CD4-positive, alpha-beta T cell treated with Interleukin-12 subunit alpha and Interleukin-12 subunit beta, for 1 hour (primary cell): ENCODE data around the gene CPLANE2.
"Not testable (repeated sequence)": the region's sequence is repeated elsewhere in the genome, so short reads cannot be mapped to it uniquely, and the experiment has no call there.

ENCODE experiments used
- DNase-seq: peaks from one replicate; pipeline ENCODE4 v3.0.0-alpha.2; 2020

Gene CPLANE2

GRCh38 chr1:16248603-16249516 is 11.9 kb upstream of the CPLANE2 start:
- no peak for DNase-seq

GRCh38 chr1:16248007-16248436 is 11.0 kb upstream of the CPLANE2 start:
- DNase-seq = no peak

GRCh38 chr1:16247441-16247840 is 10.5 kb upstream of the CPLANE2 start:
- no peak for DNase-seq

- DNase-seq = no peak
Observed at GRCh38 chr1:16246961-16247360, 10.0 kb upstream of the CPLANE2 start.

- DNase-seq = not testable (repeated sequence)
Observed at GRCh38 chr1:16246239-16246638, 9.3 kb upstream of the CPLANE2 start.

GRCh38 chr1:16245476-16246196 is 8.7 kb upstream of the CPLANE2 start:
- DNase-seq = no peak

GRCh38 chr1:16244650-16245285 is 7.8 kb upstream of the CPLANE2 start:
- DNase-seq = no peak

GRCh38 chr1:16243936-16244649 is 7.1 kb upstream of the CPLANE2 start:
- peak; percentile 79 for DNase-seq

- no peak for DNase-seq
Observed at GRCh38 chr1:16243215-16243610, 6.2 kb upstream of the CPLANE2 start.

- DNase-seq = no peak
Observed at GRCh38 chr1:16242556-16243214, 5.7 kb upstream of the CPLANE2 start.

- DNase-seq = no peak
Observed at GRCh38 chr1:16241221-16241708, 4.3 kb upstream of the CPLANE2 start.

- DNase-seq = no peak
Observed at GRCh38 chr1:16239972-16240491, 3.0 kb upstream of the CPLANE2 start.

- no peak for DNase-seq
Observed at GRCh38 chr1:16237343-16237830, 404 bp upstream of the CPLANE2 start.

- peak; percentile 60 for DNase-seq
Observed at GRCh38 chr1:16235944-16236510, 956 bp downstream of the CPLANE2 start.

- no peak for DNase-seq
Observed at GRCh38 chr1:16235347-16235746, 1.6 kb downstream of the CPLANE2 start.

- DNase-seq = no peak
Observed at GRCh38 chr1:16233431-16233830, 3.6 kb downstream of the CPLANE2 start.

- no peak for DNase-seq
Observed at GRCh38 chr1:16232316-16232710, 4.7 kb downstream of the CPLANE2 start.

- no peak for DNase-seq
Observed at GRCh38 chr1:16231331-16232315, 5.4 kb downstream of the CPLANE2 start.

- no peak for DNase-seq
Observed at GRCh38 chr1:16230744-16231143, 6.2 kb downstream of the CPLANE2 start.
